Measurements from ENCODE around the gene STARD10. TPM values are rescaled to one million over a fixed set of nuclear protein-coding genes. Genes with fewer than 3 reads are reported as not detected.
A peak's percentile ranks its signal among the peaks of the same experiment; 100 is the strongest.

The STARD10 gene
- total and polyA plus RNA-seq, 2 donors from 2014 or later, result 40.7 to 127 TPM

DNA sequence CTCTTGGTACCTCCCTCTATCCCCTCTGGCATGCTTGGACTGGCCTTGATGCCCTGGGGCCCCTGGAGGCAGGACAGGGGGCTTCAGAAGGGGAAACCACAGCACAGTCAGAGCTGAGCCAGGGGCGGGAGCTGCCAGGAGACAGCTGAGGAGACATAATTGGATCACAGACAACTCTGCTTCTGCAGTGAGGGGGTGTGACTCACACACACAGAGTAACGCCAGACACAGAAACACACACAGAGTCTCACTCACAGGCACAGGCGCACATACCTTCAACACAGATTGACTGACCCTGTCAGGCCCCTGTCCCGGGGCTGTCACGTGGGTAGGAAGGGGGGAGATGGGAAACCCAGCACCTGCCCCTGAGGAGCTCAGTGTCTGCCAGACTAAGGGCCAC, 20.6 kb downstream of the STARD10 start:
- Histone ChIP-seq H3K4me3 (ENCODE audit: low read length in 3 of 3) (no peak overlapping the region), H3K4me1 (ENCODE audit: control insufficient read depth in 2 of 3, insufficient read depth in 2 of 3, low read depth in 1 of 3, low read length in 3 of 3) (peaks cover 4 to 34% (median 16%) of the 10 kb centered on the region in 3 donors), H3K27ac (ENCODE audit: low read depth in 2 of 2, low read length in 2 of 2) (no peak overlapping the region), H3K27me3 (ENCODE audit: control insufficient read depth, insufficient read depth, low read length) (no peaks in the 10 kb centered on the region), H3K9ac (ENCODE audit: low read length in 3 of 3) (peak overlapping the region in 1 of 3 donors; percentile 49), H3K36me3 (ENCODE audit: control insufficient read depth in 2 of 3, insufficient read depth in 3 of 3, low read length in 3 of 3) (no peaks in the 10 kb centered on the region), H3K9me3 (ENCODE audit: control insufficient read depth in 2 of 3, insufficient read depth in 1 of 3, low read length in 3 of 3) (no peaks in the 10 kb centered on the region)
- DNase-seq (peak in 2 of 5 donors; percentile 61 to 62), FAIRE-seq (no peak)
- TF ChIP-seq, protein P1, sequence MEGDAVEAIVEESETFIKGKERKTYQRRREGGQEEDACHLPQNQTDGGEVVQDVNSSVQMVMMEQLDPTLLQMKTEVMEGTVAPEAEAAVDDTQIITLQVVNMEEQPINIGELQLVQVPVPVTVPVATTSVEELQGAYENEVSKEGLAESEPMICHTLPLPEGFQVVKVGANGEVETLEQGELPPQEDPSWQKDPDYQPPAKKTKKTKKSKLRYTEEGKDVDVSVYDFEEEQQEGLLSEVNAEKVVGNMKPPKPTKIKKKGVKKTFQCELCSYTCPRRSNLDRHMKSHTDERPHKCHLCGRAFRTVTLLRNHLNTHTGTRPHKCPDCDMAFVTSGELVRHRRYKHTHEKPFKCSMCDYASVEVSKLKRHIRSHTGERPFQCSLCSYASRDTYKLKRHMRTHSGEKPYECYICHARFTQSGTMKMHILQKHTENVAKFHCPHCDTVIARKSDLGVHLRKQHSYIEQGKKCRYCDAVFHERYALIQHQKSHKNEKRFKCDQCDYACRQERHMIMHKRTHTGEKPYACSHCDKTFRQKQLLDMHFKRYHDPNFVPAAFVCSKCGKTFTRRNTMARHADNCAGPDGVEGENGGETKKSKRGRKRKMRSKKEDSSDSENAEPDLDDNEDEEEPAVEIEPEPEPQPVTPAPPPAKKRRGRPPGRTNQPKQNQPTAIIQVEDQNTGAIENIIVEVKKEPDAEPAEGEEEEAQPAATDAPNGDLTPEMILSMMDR (IDR thresholded peaks at IDR 0.05; ENCODE audit: borderline replicate concordance, extremely low read depth, insufficient read depth), result no peak
- intact Hi-C loops (cut with DNase I), result no loop called here

- no peak overlapping the region for H3K9ac ChIP-seq (ENCODE audit: low read length in 3 of 3)
- H3K27me3 ChIP-seq (ENCODE audit: control insufficient read depth, insufficient read depth, low read length), result no peaks in the 10 kb centered on the region
- DNase-seq, result no peak
- peaks cover 4 to 25% (median 16%) of the 10 kb centered on the region in 3 donors for H3K4me1 ChIP-seq (ENCODE audit: control insufficient read depth in 2 of 3, insufficient read depth in 2 of 3, low read depth in 1 of 3, low read length in 3 of 3)
- H3K36me3 ChIP-seq (ENCODE audit: control insufficient read depth in 2 of 3, insufficient read depth in 3 of 3, low read length in 3 of 3), result no peaks in the 10 kb centered on the region
- H3K9me3 ChIP-seq (ENCODE audit: control insufficient read depth in 2 of 3, insufficient read depth in 1 of 3, low read length in 3 of 3), result no peaks in the 10 kb centered on the region
- FAIRE-seq, result no peak
- H3K27ac ChIP-seq (ENCODE audit: low read depth in 2 of 2, low read length in 2 of 2), result no peak overlapping the region
- intact Hi-C loops (cut with DNase I), result no loop called here
- no peak overlapping the region for H3K4me3 ChIP-seq (ENCODE audit: low read length in 3 of 3)
- TF ChIP-seq, protein P1 (IDR thresholded peaks at IDR 0.05; ENCODE audit: borderline replicate concordance, extremely low read depth, insufficient read depth), result no peak
These were observed 21.8 kb downstream of the STARD10 start for GRCh38 chr11:72772059-72772458.

GRCh38 chr11:72771507-72771906, 22.3 kb downstream of the STARD10 start:
- Histone ChIP-seq H3K9me3 (ENCODE audit: control insufficient read depth in 2 of 3, insufficient read depth in 1 of 3, low read length in 3 of 3) (no peaks in the 10 kb centered on the region), H3K36me3 (ENCODE audit: control insufficient read depth in 2 of 3, insufficient read depth in 3 of 3, low read length in 3 of 3) (no peaks in the 10 kb centered on the region), H3K27ac (ENCODE audit: low read depth in 2 of 2, low read length in 2 of 2) (no peak overlapping the region), H3K4me1 (ENCODE audit: control insufficient read depth in 2 of 3, insufficient read depth in 2 of 3, low read depth in 1 of 3, low read length in 3 of 3) (peaks cover 4 to 23% (median 17%) of the 10 kb centered on the region in 3 donors), H3K27me3 (ENCODE audit: control insufficient read depth, insufficient read depth, low read length) (no peaks in the 10 kb centered on the region), H3K4me3 (ENCODE audit: low read length in 3 of 3) (no peak overlapping the region), H3K9ac (ENCODE audit: low read length in 3 of 3) (no peak overlapping the region)
- TF ChIP-seq, protein P1 (IDR thresholded peaks at IDR 0.05; ENCODE audit: borderline replicate concordance, extremely low read depth, insufficient read depth), result no peak
- DNase-seq, result no peak
- intact Hi-C loops (cut with DNase I), result no loop called here
- FAIRE-seq, result no peak

DNA sequence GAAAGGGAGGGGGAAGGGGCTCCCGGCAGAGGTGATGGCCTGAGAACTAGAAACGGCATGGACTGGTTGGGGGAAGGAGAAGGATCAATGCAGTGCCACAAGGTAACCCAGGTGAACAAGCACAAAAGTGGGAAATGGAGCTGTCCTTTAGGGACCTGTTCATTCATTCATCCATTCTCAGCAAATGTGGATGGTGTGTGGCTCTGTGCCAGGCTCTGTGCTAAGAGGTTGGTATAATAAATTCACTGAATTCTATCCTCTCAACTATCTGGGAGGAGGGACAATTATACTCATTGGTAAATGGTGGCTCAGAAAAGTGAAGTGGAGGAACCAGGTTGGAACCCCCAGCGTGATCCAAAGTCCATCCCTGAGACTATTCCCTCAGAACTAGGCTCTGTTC, 23.0 kb downstream of the STARD10 start:
- FAIRE-seq (no peak), DNase-seq (no peak)
- no peak overlapping the region for H3K27ac ChIP-seq (ENCODE audit: low read depth in 2 of 2, low read length in 2 of 2)
- intact Hi-C loops (cut with DNase I), result no loop called here
- no peak overlapping the region for H3K4me3 ChIP-seq (ENCODE audit: low read length in 3 of 3)
- no peaks in the 10 kb centered on the region for H3K36me3 ChIP-seq (ENCODE audit: control insufficient read depth in 2 of 3, insufficient read depth in 3 of 3, low read length in 3 of 3)
- H3K27me3 ChIP-seq (ENCODE audit: control insufficient read depth, insufficient read depth, low read length), result no peaks in the 10 kb centered on the region
- H3K9me3 ChIP-seq (ENCODE audit: control insufficient read depth in 2 of 3, insufficient read depth in 1 of 3, low read length in 3 of 3), result no peaks in the 10 kb centered on the region
- no peak overlapping the region for H3K9ac ChIP-seq (ENCODE audit: low read length in 3 of 3)
- peaks cover 4 to 24% (median 21%) of the 10 kb centered on the region in 3 donors for H3K4me1 ChIP-seq (ENCODE audit: control insufficient read depth in 2 of 3, insufficient read depth in 2 of 3, low read depth in 1 of 3, low read length in 3 of 3)
- TF ChIP-seq, protein P1 (IDR thresholded peaks at IDR 0.05; ENCODE audit: borderline replicate concordance, extremely low read depth, insufficient read depth), result no peak

Measured in kidney (tissue), 14 donors.